Measurements from ENCODE around the gene DROSHA. TPM values are rescaled to one million over a fixed set of nuclear protein-coding genes. Genes with fewer than 3 reads are reported as not detected.

Gene DROSHA
- total RNA-seq, 1 experiment from 2014 or later: 106 TPM

DNA sequence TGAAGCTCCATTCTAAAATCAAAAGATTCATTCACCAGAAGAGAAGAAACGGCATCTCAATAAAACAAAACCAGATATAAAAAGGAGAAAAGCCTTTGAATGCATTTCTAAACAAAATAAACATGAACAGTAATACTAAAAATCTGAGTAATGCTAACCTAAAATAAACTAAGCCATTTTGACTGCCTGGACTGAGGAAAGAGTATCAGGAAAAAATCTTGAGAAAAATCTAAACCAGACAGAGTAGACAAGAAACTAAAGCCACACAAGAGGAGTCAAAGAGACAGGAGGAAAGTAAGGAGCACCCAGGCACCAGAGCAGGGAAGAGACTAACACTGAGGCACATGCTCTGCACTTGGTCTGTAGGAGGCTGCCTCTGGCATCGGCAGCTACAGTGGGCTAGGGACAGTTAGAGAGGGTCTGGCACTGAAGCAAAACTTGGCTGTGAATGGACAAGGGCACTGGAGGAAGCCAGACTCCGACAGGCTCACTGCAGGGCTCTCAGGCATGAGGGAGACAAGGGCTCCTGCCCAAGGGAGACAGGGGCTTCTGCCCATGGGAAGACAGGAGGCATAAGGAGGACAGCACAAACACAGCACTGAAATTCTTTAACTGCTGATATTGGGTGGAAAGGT lies 50.2 kb downstream of the DROSHA start:
- Mint-ChIP-seq H3K4me3 (no peak overlapping the region), H3K27ac (peak overlapping the region in 2 of 3 experiments; percentile 25 to 35; a peak in 3 of 7 replicates), H3K4me1 (no peaks in the 10 kb centered on the region), H3K9me3 (no peaks in the 10 kb centered on the region), H3K36me3 (ENCODE audit: insufficient read depth in 1 of 3, low read depth in 3 of 3) (peaks cover 5 to 28% (median 22%) of the 10 kb centered on the region in 3 experiments; a peak in 6 of 7 replicates), H3K27me3 (ENCODE audit: low read depth) (no peaks in the 10 kb centered on the region)
- Histone ChIP-seq H3K14ac (ENCODE audit: insufficient read depth, low read length) (no peak overlapping the region), H4K8ac (replicated peaks; ENCODE audit: insufficient read length, low read depth, low read length) (no peak overlapping the region), H2AFZ (ENCODE audit: low read length) (no peak overlapping the region), H3K27ac (ENCODE audit: insufficient read length, low read depth, low read length) (no peak overlapping the region), H3K4me2 (ENCODE audit: insufficient read depth, insufficient read length, low read length) (no peak overlapping the region), H3K56ac (ENCODE audit: insufficient read length, low read depth, low read length) (no peak overlapping the region), H2BK5ac (ENCODE audit: insufficient read length, low read length) (no peak overlapping the region), H2BK12ac (ENCODE audit: insufficient read length, low read depth, low read length) (no peak overlapping the region), H4K91ac (ENCODE audit: insufficient read length, low read depth, low read length) (no peak overlapping the region), H3K79me2 (ENCODE audit: insufficient read depth, low read length) (no peaks in the 10 kb centered on the region), H3K4me1 (ENCODE audit: insufficient read depth, low read length) (no peaks in the 10 kb centered on the region; the same call in 1 of the 2 replicates), H2BK15ac (ENCODE audit: low read depth, low read length) (no peak overlapping the region), H2AK5ac (ENCODE audit: insufficient read length, low read length) (no peak overlapping the region), H3K23ac (ENCODE audit: insufficient read length, low read depth, low read length) (no peak overlapping the region), H3K23me2 (ENCODE audit: insufficient read length, low read depth, low read length, poor library complexity, severe bottlenecking) (no peaks in the 10 kb centered on the region), H2BK120ac (ENCODE audit: low read depth, low read length, poor library complexity, severe bottlenecking) (no peak overlapping the region), H3K27me3 (ENCODE audit: insufficient read depth, low read length) (no peaks in the 10 kb centered on the region), H4K5ac (ENCODE audit: insufficient read length, low read depth, low read length) (no peak overlapping the region), H4K20me1 (ENCODE audit: control insufficient read depth, insufficient read depth, insufficient read length) (no peaks in the 10 kb centered on the region), H3K9me3 (ENCODE audit: control insufficient read depth, low read depth, low read length) (no peaks in the 10 kb centered on the region), H3K79me1 (ENCODE audit: insufficient read depth, low read depth, low read length, poor library complexity, severe bottlenecking) (no peaks in the 10 kb centered on the region), H3K9ac (ENCODE audit: extremely low read depth, insufficient read length, low read length) (no peak overlapping the region), H2BK20ac (ENCODE audit: low read depth, low read length, poor library complexity, severe bottlenecking) (no peak overlapping the region), H3K18ac (ENCODE audit: insufficient read length, low read depth, low read length) (no peak overlapping the region), H3T11ph (ENCODE audit: low read length) (no peak overlapping the region), H3K4ac (ENCODE audit: low read depth, low read length) (no peak overlapping the region)
- no peak for DNase-seq
- TF ChIP-seq, protein P1, sequence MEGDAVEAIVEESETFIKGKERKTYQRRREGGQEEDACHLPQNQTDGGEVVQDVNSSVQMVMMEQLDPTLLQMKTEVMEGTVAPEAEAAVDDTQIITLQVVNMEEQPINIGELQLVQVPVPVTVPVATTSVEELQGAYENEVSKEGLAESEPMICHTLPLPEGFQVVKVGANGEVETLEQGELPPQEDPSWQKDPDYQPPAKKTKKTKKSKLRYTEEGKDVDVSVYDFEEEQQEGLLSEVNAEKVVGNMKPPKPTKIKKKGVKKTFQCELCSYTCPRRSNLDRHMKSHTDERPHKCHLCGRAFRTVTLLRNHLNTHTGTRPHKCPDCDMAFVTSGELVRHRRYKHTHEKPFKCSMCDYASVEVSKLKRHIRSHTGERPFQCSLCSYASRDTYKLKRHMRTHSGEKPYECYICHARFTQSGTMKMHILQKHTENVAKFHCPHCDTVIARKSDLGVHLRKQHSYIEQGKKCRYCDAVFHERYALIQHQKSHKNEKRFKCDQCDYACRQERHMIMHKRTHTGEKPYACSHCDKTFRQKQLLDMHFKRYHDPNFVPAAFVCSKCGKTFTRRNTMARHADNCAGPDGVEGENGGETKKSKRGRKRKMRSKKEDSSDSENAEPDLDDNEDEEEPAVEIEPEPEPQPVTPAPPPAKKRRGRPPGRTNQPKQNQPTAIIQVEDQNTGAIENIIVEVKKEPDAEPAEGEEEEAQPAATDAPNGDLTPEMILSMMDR (conservative IDR thresholded peaks at IDR 0.05): no peak
- WGBS (ENCODE audit: extremely low coverage, insufficient read length, low lambda C conversion rate): no CpG with 5 or more reads among the region's 3 CpGs

All from H9 (cell line).